Suprapubic skin (tissue), 4 donors: Measurements from ENCODE around the gene EPPIN.

Experiments used
- CTCF ChIP-seq, 2 donors: fragments of 200-600 bp in 1 of 2; fragments of 450-650 bp in 1 of 2; sonication (generic) in 1 of 2; IDR thresholded peaks; one replicate each; pipeline ENCODE4 v1.5.1; 2016 to 2019; ENCODE audit warnings: antibody characterized with exemption in 2 of 2, mild to moderate bottlenecking in 1 of 2, moderate library complexity in 1 of 2
- EP300 ChIP-seq: sonication (generic); formaldehyde crosslinking; IDR thresholded peaks from one replicate; pipeline ENCODE4 v1.6.1; 2017; ENCODE audit warnings: antibody characterized with exemption
- POLR2A ChIP-seq, 2 donors: fragments of 450-650 bp; IDR thresholded peaks; one replicate each; pipeline ENCODE4 v1.6.1; 2017; ENCODE audit warnings: antibody characterized with exemption in 2 of 2, mild to moderate bottlenecking in 2 of 2, moderate library complexity in 2 of 2
- POLR2AphosphoS5 ChIP-seq, 3 donors: sonication (generic); formaldehyde crosslinking; IDR thresholded peaks; one replicate each; pipeline ENCODE4 v1.6.1; 2017; ENCODE audit warnings: antibody characterized with exemption in 3 of 3

DNA sequence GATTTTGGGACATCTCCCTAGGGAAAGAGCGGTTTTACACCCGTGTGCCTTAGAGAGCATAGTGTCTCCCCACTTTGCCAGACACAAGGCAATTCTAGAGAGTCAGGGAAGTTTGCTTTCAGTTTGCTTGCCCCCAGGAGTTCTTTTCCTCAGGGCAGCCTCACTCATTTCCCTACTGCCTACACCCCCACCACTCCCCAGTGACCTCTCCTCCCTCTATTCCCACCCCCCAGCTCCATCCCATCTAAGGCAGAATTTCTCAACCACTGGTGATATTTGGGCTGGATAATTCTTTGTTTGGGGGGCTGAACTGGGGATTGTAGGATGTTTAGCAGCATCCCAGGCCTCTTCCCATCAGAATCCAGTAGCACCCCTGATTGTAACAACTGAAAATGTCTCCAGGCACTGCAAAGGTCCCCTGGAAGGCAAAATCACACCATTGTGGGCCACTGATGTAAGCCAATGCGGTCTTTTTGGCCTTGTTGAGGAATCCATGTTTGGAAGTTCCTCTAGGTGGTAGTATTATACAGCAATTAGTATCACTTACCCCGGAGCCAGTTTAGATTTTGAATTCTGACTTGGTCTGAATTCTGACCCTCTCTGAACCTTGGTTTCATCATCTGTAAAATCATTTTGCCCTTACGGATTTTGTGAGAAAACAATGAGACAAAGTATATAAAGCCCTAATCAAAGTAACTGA lies 1.3 kb downstream of the EPPIN start:
- TF ChIP-seq POLR2A (IDR thresholded peaks at IDR 0.05) (no peak), CTCF (IDR thresholded peaks at IDR 0.05) (peak in 1 of 2 donors; percentile 20), POLR2AphosphoS5 (IDR thresholded peaks at IDR 0.05) (no peak), EP300 (no peak)
